ENCODE data around the gene CWC25. TPM values are rescaled to one million over a fixed set of nuclear protein-coding genes. Genes with fewer than 3 reads are reported as not detected.

The CWC25 gene
- total and polyA plus RNA-seq, 9 of the 15 experiments (the other 6 are each of a cell fraction or from before 2014, with no cell fraction given), result 16.5 to 27.4 (median 23.0) TPM

DNA sequence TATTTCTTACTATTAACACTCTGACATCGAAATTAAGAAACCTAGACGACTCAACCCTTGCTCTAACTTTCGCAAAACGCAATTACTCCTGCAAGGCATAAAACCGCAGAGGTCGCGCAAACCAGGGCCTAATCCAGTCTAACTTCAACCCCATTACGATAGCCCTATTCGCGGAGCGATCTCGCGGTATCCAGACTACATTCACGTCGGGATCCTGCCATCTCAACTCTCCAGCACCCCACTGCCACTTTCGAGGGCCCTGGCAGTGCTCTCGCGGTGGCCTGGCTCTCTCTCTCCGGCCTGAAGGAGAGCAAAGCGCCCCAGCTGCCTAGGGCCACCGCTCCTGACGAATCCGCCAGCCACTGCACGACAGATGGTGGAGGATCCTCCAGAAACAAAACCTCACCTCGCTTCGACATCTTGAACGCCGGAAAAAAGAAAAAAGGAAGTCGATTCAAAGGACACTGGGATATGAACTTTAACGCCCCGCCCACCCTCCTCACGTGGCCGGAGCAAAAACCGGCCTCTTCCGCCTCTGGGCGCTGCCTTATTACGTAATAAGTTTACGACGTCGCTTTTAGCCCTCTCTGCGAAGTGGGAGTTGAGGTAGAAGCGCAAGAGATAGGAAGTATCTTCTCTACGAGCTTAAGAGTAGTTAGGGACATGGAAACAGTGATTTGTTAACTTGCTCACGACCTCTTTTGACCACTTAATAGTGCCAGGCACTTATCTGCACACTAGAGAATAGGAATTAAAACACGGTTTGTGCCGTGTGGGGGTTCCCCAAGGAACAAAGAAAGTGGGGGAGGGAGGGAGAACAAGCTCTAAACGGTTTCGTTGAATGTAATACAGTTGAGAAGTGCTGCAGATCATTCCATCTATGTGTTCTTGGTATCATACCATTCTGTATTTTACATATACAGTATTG, 28.4 kb upstream of the CWC25 start, which contains the start of gene RPL23 (continued):
- TF ChIP-seq CXXC5 (CRISPR knock-in tag; IDR thresholded peaks at IDR 0.05) (peak; percentile 70), KHSRP (IDR thresholded peaks at IDR 0.05) (peak; percentile 70; the same call in 1 of the 2 replicates), SNRNP70 (optimal IDR thresholded peaks at IDR 0.05; ENCODE audit: low read depth, low read length) (no peak), SMARCB1 (IDR thresholded peaks at IDR 0.05; ENCODE audit: insufficient read length, low read depth) (no peak), CHD1 (IDR thresholded peaks at IDR 0.05; ENCODE audit: low read length) (peak; percentile 96), ZNF695 (CRISPR knock-in tag; IDR thresholded peaks at IDR 0.05) (0 out of 2 replicates have a peak, but pooled peaks have one; percentile 37), SREBF2 (CRISPR knock-in tag; IDR thresholded peaks at IDR 0.05) (no peak), PHTF2 (CRISPR knock-in tag; IDR thresholded peaks at IDR 0.05) (0 out of 2 replicates have a peak, but pooled peaks have one; percentile 45), WHSC1 (IDR thresholded peaks at IDR 0.05; ENCODE audit: low read length) (no peak), SRSF1 (IDR thresholded peaks at IDR 0.05; ENCODE audit: low read depth, low read length) (no peak), SAFB2 (IDR thresholded peaks at IDR 0.05; ENCODE audit: borderline replicate concordance, low read depth, low read length, severe bottlenecking) (no peak), ATF1 (CRISPR knock-in tag; IDR thresholded peaks at IDR 0.05) (peak; percentile 87), ATF1 (tag; IDR thresholded peaks at IDR 0.05) (peak; percentile 99), MCM7 (IDR thresholded peaks at IDR 0.05) (no peak), ZBTB8A (IDR thresholded peaks at IDR 0.05; ENCODE audit: partially characterized antibody) (no peak), POU5F1 (IDR thresholded peaks at IDR 0.05; ENCODE audit: borderline replicate concordance, low read depth, low read length, partially characterized antibody) (no peak), SAP30 (IDR thresholded peaks at IDR 0.05; ENCODE audit: borderline replicate concordance, insufficient read depth, low read depth, low read length, poor library complexity, severe bottlenecking) (peak; percentile 80), ZFP1 (CRISPR knock-in tag; IDR thresholded peaks at IDR 0.05) (no peak)
- TF ChIP-seq, protein P1, sequence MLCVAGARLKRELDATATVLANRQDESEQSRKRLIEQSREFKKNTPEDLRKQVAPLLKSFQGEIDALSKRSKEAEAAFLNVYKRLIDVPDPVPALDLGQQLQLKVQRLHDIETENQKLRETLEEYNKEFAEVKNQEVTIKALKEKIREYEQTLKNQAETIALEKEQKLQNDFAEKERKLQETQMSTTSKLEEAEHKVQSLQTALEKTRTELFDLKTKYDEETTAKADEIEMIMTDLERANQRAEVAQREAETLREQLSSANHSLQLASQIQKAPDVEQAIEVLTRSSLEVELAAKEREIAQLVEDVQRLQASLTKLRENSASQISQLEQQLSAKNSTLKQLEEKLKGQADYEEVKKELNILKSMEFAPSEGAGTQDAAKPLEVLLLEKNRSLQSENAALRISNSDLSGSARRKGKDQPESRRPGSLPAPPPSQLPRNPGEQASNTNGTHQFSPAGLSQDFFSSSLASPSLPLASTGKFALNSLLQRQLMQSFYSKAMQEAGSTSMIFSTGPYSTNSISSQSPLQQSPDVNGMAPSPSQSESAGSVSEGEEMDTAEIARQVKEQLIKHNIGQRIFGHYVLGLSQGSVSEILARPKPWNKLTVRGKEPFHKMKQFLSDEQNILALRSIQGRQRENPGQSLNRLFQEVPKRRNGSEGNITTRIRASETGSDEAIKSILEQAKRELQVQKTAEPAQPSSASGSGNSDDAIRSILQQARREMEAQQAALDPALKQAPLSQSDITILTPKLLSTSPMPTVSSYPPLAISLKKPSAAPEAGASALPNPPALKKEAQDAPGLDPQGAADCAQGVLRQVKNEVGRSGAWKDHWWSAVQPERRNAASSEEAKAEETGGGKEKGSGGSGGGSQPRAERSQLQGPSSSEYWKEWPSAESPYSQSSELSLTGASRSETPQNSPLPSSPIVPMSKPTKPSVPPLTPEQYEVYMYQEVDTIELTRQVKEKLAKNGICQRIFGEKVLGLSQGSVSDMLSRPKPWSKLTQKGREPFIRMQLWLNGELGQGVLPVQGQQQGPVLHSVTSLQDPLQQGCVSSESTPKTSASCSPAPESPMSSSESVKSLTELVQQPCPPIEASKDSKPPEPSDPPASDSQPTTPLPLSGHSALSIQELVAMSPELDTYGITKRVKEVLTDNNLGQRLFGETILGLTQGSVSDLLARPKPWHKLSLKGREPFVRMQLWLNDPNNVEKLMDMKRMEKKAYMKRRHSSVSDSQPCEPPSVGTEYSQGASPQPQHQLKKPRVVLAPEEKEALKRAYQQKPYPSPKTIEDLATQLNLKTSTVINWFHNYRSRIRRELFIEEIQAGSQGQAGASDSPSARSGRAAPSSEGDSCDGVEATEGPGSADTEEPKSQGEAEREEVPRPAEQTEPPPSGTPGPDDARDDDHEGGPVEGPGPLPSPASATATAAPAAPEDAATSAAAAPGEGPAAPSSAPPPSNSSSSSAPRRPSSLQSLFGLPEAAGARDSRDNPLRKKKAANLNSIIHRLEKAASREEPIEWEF (CRISPR knock-in tag; IDR thresholded peaks at IDR 0.05), result no peak
- TF ChIP-seq, protein P2, sequence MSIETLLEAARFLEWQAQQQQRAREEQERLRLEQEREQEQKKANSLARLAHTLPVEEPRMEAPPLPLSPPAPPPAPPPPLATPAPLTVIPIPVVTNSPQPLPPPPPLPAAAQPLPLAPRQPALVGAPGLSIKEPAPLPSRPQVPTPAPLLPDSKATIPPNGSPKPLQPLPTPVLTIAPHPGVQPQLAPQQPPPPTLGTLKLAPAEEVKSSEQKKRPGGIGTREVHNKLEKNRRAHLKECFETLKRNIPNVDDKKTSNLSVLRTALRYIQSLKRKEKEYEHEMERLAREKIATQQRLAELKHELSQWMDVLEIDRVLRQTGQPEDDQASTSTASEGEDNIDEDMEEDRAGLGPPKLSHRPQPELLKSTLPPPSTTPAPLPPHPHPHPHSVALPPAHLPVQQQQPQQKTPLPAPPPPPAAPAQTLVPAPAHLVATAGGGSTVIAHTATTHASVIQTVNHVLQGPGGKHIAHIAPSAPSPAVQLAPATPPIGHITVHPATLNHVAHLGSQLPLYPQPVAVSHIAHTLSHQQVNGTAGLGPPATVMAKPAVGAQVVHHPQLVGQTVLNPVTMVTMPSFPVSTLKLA (conservative IDR thresholded peaks at IDR 0.05), result peak; percentile 95 to 98
- TF ChIP-seq, protein P3, sequence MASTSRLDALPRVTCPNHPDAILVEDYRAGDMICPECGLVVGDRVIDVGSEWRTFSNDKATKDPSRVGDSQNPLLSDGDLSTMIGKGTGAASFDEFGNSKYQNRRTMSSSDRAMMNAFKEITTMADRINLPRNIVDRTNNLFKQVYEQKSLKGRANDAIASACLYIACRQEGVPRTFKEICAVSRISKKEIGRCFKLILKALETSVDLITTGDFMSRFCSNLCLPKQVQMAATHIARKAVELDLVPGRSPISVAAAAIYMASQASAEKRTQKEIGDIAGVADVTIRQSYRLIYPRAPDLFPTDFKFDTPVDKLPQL (IDR thresholded peaks at IDR 0.05; ENCODE audit: extremely low read depth, insufficient read length), result peak; percentile 88

All from K562 (cell line).